K562 (cell line): ENCODE results near the gene KISS1. TPM values are rescaled to one million over a fixed set of nuclear protein-coding genes. Genes with fewer than 3 reads are reported as not detected.

Experiments
- ATAC-seq: fragments of 200-7000 bp; cut with Tn5 transposase; 3 replicates; pipeline ENCODE4 v1.9.1; 2020; ENCODE audit warnings: moderate library complexity
- BruUV-seq: library from RNA; stranded (reverse); fragments of 400-500 nt; replicated peaks from 2 replicates; lab custom pipeline; 2021; lab: Mats Ljungman, UMichigan
- CTCF ChIA-PET: fragments of 300-600 bp; formaldehyde crosslinking; extraction: SDS; loops from one replicate; lab custom pipeline; 2021; ENCODE audit warnings: low intra/inter-chr PET ratio; lab: Yijun Ruan, JAX
- POLR2A ChIA-PET: fragments of 300-600, 350-650 bp; sonication (Branson Sonifier 250); formaldehyde crosslinking; extraction: SDS; loops from one replicate; lab custom pipeline; 2021; ENCODE audit warnings: antibody characterized with exemption, inconsistent platforms; lab: Yijun Ruan, JAX
- DNase-seq, 4 experiments: peaks; one replicate each; pipeline versions ENCODE4 v3.0.0 to v3.0.0-alpha.2; 2011 to 2018; ENCODE audit warnings: low spot score in 3 of 4, mixed read lengths in 3 of 4; ENCODE audit errors: extremely low read depth in 1 of 4
- FAIRE-seq: peaks from 2 replicates; lab custom pipeline; 2011; peaks lifted over from hg19 to GRCh38; lab: Jason Lieb, UNC
- H2AFZ ChIP-seq: 2 replicates; pipeline ENCODE4 v1.6.0; 2011; ENCODE audit warnings: low read depth, low read length, control low read depth, inconsistent platforms
- H3K27ac ChIP-seq: fragments of 200-600 bp; 3 replicates; pipeline ENCODE4 v1.8.0; 2011; ENCODE audit warnings: low read depth, mild to moderate bottlenecking, control low read depth, inconsistent platforms, low read length, moderate library complexity, mixed read lengths; ENCODE audit errors: extremely low read depth
- H3K27me3 ChIP-seq, 2 experiments: fragments of 300-600 bp in 1 of 2; 2 replicates in 1 of 2; 3 replicates in 1 of 2; pipeline versions ENCODE4 v1.6.0 to v1.8.0; 2011; ENCODE audit warnings: inconsistent platforms in 2 of 2, low read length in 2 of 2, mild to moderate bottlenecking in 1 of 2, mixed read lengths in 1 of 2, moderate library complexity in 1 of 2; ENCODE audit not compliant: control insufficient read depth in 2 of 2, insufficient read depth in 2 of 2
- H3K36me3 ChIP-seq: fragments of 300-600 bp; 3 replicates; pipeline ENCODE4 v1.8.0; 2011; ENCODE audit warnings: mild to moderate bottlenecking, low read length, inconsistent platforms; ENCODE audit not compliant: control insufficient read depth, insufficient read depth
- H3K4me1 ChIP-seq, 2 experiments: fragments of 200-600 bp in 1 of 2; replicated peaks in 1 of 2; 2 replicates in 1 of 2; 3 replicates in 1 of 2; pipeline versions ENCODE4 v1.5.1 to v1.8.0; 2011; ENCODE audit warnings: inconsistent platforms in 2 of 2, low read length in 2 of 2, mild to moderate bottlenecking in 1 of 2, mixed read lengths in 1 of 2, moderate library complexity in 1 of 2; ENCODE audit not compliant: control insufficient read depth in 2 of 2, insufficient read depth in 2 of 2
- H3K4me2 ChIP-seq: 2 replicates; pipeline ENCODE4 v1.6.1; 2011; ENCODE audit warnings: low read length, control low read depth, inconsistent platforms, mixed read lengths; ENCODE audit not compliant: insufficient read depth
- H3K4me3 ChIP-seq: fragments of 200-600 bp; sonication (generic), shearing (Covaris generic); 2 replicates; pipeline ENCODE4 v1.5.1; 2016; ENCODE audit warnings: control low read depth, inconsistent platforms
- H3K79me2 ChIP-seq: fragments of 200-600 bp; 3 replicates; pipeline ENCODE4 v1.8.0; 2011; ENCODE audit warnings: low read length, inconsistent platforms; ENCODE audit not compliant: control insufficient read depth, insufficient read depth
- H3K9ac ChIP-seq, 2 experiments: 2 replicates each; pipeline versions ENCODE4 v1.6.0 to v1.6.1; 2011; ENCODE audit warnings: low read depth in 2 of 2, low read length in 2 of 2, control low read depth in 1 of 2, inconsistent platforms in 1 of 2, mild to moderate bottlenecking in 1 of 2, mixed read lengths in 1 of 2; ENCODE audit not compliant: insufficient read depth in 1 of 2
- H3K9me1 ChIP-seq: one replicate; pipeline ENCODE4 v1.6.0; 2011; ENCODE audit warnings: inconsistent platforms, mild to moderate bottlenecking, low read length, moderate library complexity; ENCODE audit not compliant: control insufficient read depth, insufficient read depth
- H3K9me3 ChIP-seq: replicated peaks from 2 replicates; pipeline ENCODE4 v1.5.1; 2011; ENCODE audit warnings: low read depth, low read length, inconsistent platforms; ENCODE audit not compliant: control insufficient read depth, insufficient read depth
- H4K20me1 ChIP-seq: replicated peaks from 2 replicates; pipeline ENCODE4 v1.6.1; 2011; ENCODE audit warnings: low read length, inconsistent platforms, mixed read lengths; ENCODE audit not compliant: control insufficient read depth, insufficient read depth
- HMG20B ChIP-seq: fragments of 250-450 bp; sonication (Bioruptor Pico); IDR thresholded peaks from 2 replicates; pipeline ENCODE4 v1.5.0; 2021; ENCODE audit warnings: mild to moderate bottlenecking
- IRF9 ChIP-seq: fragments of 450-650 bp; IDR thresholded peaks from 2 replicates; pipeline ENCODE4 v1.6.1; 2016; ENCODE audit warnings: missing biosample characterization, missing genetic modification characterization
- KLF16 ChIP-seq: IDR thresholded peaks from 2 replicates; pipeline ENCODE4 v1.6.1; 2016; ENCODE audit warnings: antibody characterized with exemption
- NONO ChIP-seq, 2 experiments: fragments of 200-400 bp in 1 of 2; fragments of 450-650 bp in 1 of 2; formaldehyde crosslinking in 1 of 2; IDR thresholded peaks; 2 replicates each; pipeline ENCODE4 v1.6.1; 2017; ENCODE audit warnings: low read depth in 2 of 2, mild to moderate bottlenecking in 2 of 2, moderate library complexity in 2 of 2, low read length in 1 of 2
- POLR2AphosphoS5 ChIP-seq: IDR thresholded peaks from 2 replicates; pipeline ENCODE4 v1.6.1; 2011; ENCODE audit warnings: mild to moderate bottlenecking, low read depth, low read length, moderate library complexity; ENCODE audit not compliant: control insufficient read depth, insufficient read depth
- RERE ChIP-seq: sonication (generic); formaldehyde crosslinking; IDR thresholded peaks from 2 replicates; pipeline ENCODE4 v1.8.0; 2023; ENCODE audit warnings: missing genetic modification reagents, mild to moderate bottlenecking, borderline replicate concordance
- SMAD2 ChIP-seq: fragments of 150-350 bp; IDR thresholded peaks from 2 replicates; pipeline ENCODE4 v1.6.1; 2014; ENCODE audit warnings: low read depth, mild to moderate bottlenecking, low read length
- TAL1 ChIP-seq: fragments of 450-650 bp; IDR thresholded peaks from 2 replicates; pipeline ENCODE4 v1.6.1; 2016; ENCODE audit warnings: mild to moderate bottlenecking
- ZNF212 ChIP-seq: fragments of 450-650 bp; formaldehyde crosslinking; IDR thresholded peaks from 2 replicates; pipeline ENCODE4 v1.4.0; 2020; ENCODE audit warnings: mild to moderate bottlenecking
- ZNF507 ChIP-seq: conservative IDR thresholded peaks from 2 replicates; pipeline ENCODE4 v1.6.1; 2017; ENCODE audit warnings: missing genetic modification characterization, missing compliant biosample characterization
- ZNF518B ChIP-seq: fragments of 250-450 bp; sonication (Bioruptor Pico); IDR thresholded peaks from 2 replicates; pipeline ENCODE4 v1.5.0; 2021; ENCODE audit warnings: mild to moderate bottlenecking, moderate library complexity
- ZNF561 ChIP-seq: fragments of 450-650 bp; formaldehyde crosslinking; conservative IDR thresholded peaks from 2 replicates; pipeline ENCODE4 v1.4.0; 2020; ENCODE audit warnings: mild to moderate bottlenecking, moderate library complexity
- ZNF589 ChIP-seq: fragments of 200-800 bp; sonication (Bioruptor generic); IDR thresholded peaks from 2 replicates; pipeline ENCODE4 v1.6.1; 2016; ENCODE audit warnings: low read depth, missing genetic modification characterization, missing compliant biosample characterization
- WGBS: fragments of 100-300 bp; shearing (Covaris generic); methylation state at CpG from one replicate; pipeline ENCODE4 v1.1.6; 2016; ENCODE audit warnings: low coverage, mixed read lengths; ENCODE audit not compliant: insufficient coverage; ENCODE audit errors: missing lambda C conversion rate; 5-methylcytosine and 5-hydroxymethylcytosine counted together
- in situ Hi-C: fragments of 300-500 bp; cut with MboI; formaldehyde crosslinking; loops from 4 replicates; pipeline ENCODE4 v1.15.0; 2018; ENCODE audit warnings: inconsistent platforms, mixed read lengths
- intact Hi-C: fragments of 100-400 bp; cut with micrococcal nuclease; formaldehyde crosslinking; loops from 2 replicates; pipeline ENCODE4 v1.14.2; 2022
- polyA plus RNA-seq, 8 experiments: library from polyadenylated mRNA; depleted of rRNA in 4 of 8; stranded (reverse) in 5 of 8; unstranded in 3 of 8; fragments of >200 nt; fragmentation: Nextera tagmentation in 2 of 8; fragmentation: Illumina TruSeq in 1 of 8; extraction: Ambion mirVana in 2 of 8; extraction: Trizol in 1 of 8; gene quantifications; 2 replicates each; pipeline versions ENCODE4 v1.2.1 to v1.2.3, GENCODE V29; 2011 to 2014; ENCODE audit warnings: inconsistent platforms in 1 of 8, missing spikeins in 1 of 8
- total RNA-seq, 7 experiments: library from RNA; depleted of rRNA in 6 of 7; stranded (reverse); fragments of >200 nt in 6 of 7; fragmentation: Illumina TruSeq in 2 of 7; extraction: Trizol in 2 of 7; gene quantifications; 2 replicates each; pipeline versions ENCODE4 v1.2.1 to v1.2.3, GENCODE V29; 2011 to 2021; ENCODE audit warnings: low replicate concordance in 1 of 7

KISS1 gene
- total and polyA plus RNA-seq, 9 of the 15 experiments (the other 6 are each of a cell fraction or from before 2014, with no cell fraction given) = 0.31 TPM; not detected in 8

- H3K27me3 ChIP-seq = peaks cover 23 to 34% of the 10 kb centered on the region in 2 experiments
- no peak overlapping the region for H3K4me3 ChIP-seq
- H3K9ac ChIP-seq = no peak overlapping the region
- no peak overlapping the region for H2AFZ ChIP-seq
- FAIRE-seq (peak; percentile 92), ATAC-seq (peak; percentile 67), DNase-seq (peak in 2 of 4 experiments; percentile 53 to 65)
- peak overlapping the region; percentile 9; the same call in 1 of the 2 replicates for H3K4me2 ChIP-seq
- no peaks in the 10 kb centered on the region for H3K9me1 ChIP-seq
- ChIA-PET CTCF (no interaction called here), POLR2A (interaction anchor here (0.8 to 1.3 kb wide), 2 partner anchors 13 to 251 kb away, joined by 3 read pairs; partner anchors contain the start of gene GOLT1A)
- intact Hi-C loops = no loop called here
- in situ Hi-C loops = no loop called here
- no TSS peak for BruUV-seq
- H3K79me2 ChIP-seq = no peaks in the 10 kb centered on the region
- no peaks in the 10 kb centered on the region for H3K36me3 ChIP-seq
- H3K27ac ChIP-seq = no peak overlapping the region
- H3K4me1 ChIP-seq = peaks cover 13 to 17% of the 10 kb centered on the region in 2 experiments; a peak in 4 of 5 replicates
- H3K9me3 ChIP-seq = no peaks in the 10 kb centered on the region
- WGBS = 0% methylated on average over 2 of the region's 2 CpGs
- H4K20me1 ChIP-seq = peaks cover 5% of the 10 kb centered on the region
- no peak for TF ChIP-seq ZNF212 (CRISPR knock-in tag)
- TF ChIP-seq SMAD2 = no peak
- TF ChIP-seq IRF9 (tag) = no peak
- TF ChIP-seq ZNF518B (CRISPR knock-in tag) = no peak
- TF ChIP-seq ZNF507 = no peak
- peak; percentile 85 for TF ChIP-seq POLR2AphosphoS5
- peak; percentile 94 for TF ChIP-seq KLF16
- TF ChIP-seq HMG20B = no peak
- TF ChIP-seq NONO (IDR thresholded peaks at IDR 0.05; ENCODE audit: low read depth in 2 of 2, low read length in 1 of 2) = no peak
- peak; percentile 91 for TF ChIP-seq TAL1
- TF ChIP-seq ZNF561 (CRISPR knock-in tag) = no peak
- TF ChIP-seq RERE (CRISPR knock-in tag) = no peak
- peak; percentile 87 for TF ChIP-seq ZNF589 (CRISPR knock-in tag)
Observed at GRCh38 chr1:204227351-204227750, 31.1 kb upstream of the KISS1 start.
